GM13977 (cell line): ENCODE results near the gene CHRNB1.

Experiments used
- DNase-seq: peaks from one replicate; pipeline ENCODE4 v3.0.0; 2012; ENCODE audit warnings: low spot score
- CTCF ChIP-seq: IDR thresholded peaks from 2 replicates; pipeline ENCODE4 v1.5.1; 2012; ENCODE audit warnings: mild to moderate bottlenecking, control low read depth; ENCODE audit not compliant: insufficient read depth; ENCODE audit errors: extremely low read depth, missing control alignments
- in situ Hi-C: fragments of 300-500 bp; cut with MboI; formaldehyde crosslinking; loops from one replicate; pipeline ENCODE4 v1.12.0; 2022; ENCODE audit warnings: low sequenced_read_pairs, low pct_unique_long_range_greater_than_20kb, mixed read lengths, inconsistent platforms; ENCODE audit not compliant: unreplicated experiment

Gene CHRNB1

DNA sequence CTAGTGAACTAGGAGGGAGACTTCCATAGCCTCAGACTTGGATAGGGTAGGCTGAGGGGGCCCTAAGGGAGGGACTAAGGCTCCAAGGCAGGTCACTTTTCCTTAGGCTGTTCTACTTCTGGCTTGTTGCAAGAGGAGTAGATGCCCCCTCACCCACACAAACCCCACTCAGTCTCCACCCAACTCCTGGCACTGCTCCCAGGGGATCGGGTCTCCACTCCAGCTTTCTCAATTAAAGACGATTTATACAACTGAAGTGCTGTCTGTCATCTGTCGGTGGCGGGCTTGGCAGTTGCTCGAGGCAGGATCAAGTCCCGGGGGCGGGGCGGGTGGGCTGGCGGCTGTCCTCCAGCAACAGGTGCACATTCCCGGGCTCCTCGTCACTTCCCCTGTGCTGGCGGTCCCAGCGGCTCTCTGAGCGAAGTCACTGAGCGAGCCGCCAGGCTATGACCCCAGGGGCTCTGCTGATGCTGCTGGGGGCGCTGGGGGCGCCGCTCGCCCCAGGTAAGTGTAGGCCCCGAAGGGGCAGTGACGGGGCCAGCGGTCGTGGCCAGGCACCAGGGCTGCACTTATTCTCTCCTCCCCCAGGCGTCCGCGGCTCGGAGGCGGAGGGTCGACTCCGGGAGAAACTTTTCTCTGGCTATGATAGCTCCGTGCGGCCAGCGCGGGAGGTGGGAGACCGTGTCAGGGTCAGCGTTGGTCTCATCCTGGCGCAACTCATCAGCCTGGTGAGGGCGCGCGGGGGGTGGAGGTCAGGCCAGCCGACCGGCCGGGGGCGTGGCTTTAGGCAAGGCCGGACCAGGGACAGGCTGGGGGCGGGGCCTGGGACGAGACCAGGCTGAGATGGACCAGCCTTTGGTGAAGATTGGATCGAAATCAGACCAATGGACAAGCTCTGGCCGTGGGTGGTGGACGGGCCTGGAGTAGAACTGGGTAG is at the start of gene CHRNB1:
Gene CHRNB1 (plus strand): TSS at position 380 of the 937 bp plus-strand sequence. CDS start 67 bp downstream, at position 447.
- in situ Hi-C loops: no loop called here
- DNase-seq: peak; percentile 67
- TF ChIP-seq CTCF: no peak

- DNase-seq: no peak
- in situ Hi-C loops: no loop called here
- TF ChIP-seq CTCF: no peak
These were observed 48.7 kb upstream of the CHRNB1 start for GRCh38 chr17:7396147-7396546.

DNA sequence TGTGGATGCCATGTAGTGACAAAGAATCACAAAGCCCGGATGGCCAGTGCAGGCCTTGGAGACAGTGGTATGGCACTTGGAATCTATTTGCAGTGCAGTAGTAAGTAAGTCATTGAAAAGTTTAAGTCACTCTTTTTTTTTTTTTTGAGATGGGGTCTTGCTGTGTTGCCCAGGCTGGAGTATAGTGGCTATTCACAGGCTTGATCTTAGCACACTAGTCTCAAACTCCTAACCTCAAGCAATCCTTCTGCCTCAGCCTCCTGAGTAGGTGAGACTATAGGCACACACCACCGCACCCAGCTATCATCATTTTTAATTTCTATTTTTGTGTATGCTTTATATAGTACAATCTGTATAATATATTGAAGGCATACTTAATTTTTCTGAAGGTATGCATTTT is 46.2 kb upstream of the CHRNB1 start:
- DNase-seq: no peak
- TF ChIP-seq CTCF: no peak
- in situ Hi-C loops: no loop called here

GRCh38 chr17:7403043-7403726 is 41.7 kb upstream of the CHRNB1 start:
- TF ChIP-seq CTCF: no peak
- in situ Hi-C loops: no loop called here

GRCh38 chr17:7403727-7403976 is 41.2 kb upstream of the CHRNB1 start:
- no peak for DNase-seq
- in situ Hi-C loops: no loop called here
- no peak for TF ChIP-seq CTCF

More at GRCh38 chr17:7403043-7403726, 41.7 kb upstream of the CHRNB1 start:
- DNase-seq: no peak

DNA sequence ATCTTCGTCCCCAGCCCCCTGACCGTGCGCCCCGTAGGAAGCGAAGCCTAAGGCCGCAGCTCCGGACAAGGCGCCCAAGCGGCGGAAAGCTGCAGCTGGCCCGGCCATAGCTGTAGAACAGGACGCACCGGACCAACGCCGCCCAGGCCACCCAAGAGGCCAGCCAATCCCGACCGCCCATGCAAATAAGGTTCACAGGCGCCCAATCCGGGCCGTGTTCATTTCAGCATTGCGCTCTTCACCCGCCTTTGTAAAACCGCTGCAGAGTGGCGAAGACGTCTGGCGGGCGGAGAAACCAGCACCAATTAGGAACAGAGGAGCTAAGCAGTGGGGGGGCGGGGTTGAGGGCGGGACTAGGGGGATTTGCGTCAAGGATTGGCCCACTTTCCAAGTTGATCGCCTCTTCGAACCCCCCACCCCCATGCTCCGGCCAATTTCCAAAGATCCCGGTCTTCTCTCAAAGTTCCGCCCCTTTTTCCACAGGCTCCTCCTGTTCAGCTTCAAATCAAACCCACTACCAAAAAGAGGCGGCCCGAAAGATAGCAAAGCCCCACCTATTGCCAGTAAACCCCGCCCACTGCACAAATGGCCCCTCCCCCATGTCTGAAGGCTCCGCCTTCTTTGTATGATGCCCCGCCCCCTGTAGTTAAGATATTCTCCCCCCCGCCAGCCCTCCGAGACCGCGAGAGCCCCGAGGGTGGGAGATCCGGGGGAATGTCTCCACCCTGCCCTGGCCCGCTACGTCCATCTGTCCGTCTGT is 40.7 kb upstream of the CHRNB1 start, which contains the start of gene TMEM256:
Gene TMEM256 (minus strand): TSS at position 121 of the 760 bp plus-strand sequence. CDS start 13 bp downstream, at position 108.
- no peak for TF ChIP-seq CTCF
- DNase-seq: peak; percentile 97
- in situ Hi-C loops: no loop called here
